AG08396 (cell line): ENCODE results near the gene GBP7.
"Not testable (repeated sequence)": the region's sequence is repeated elsewhere in the genome, so short reads cannot be mapped to it uniquely, and the experiment has no call there.

ENCODE experiments used
- DNase-seq: peaks from one replicate; pipeline ENCODE4 v3.0.0; 2012; ENCODE audit warnings: low spot score, mixed read lengths

GBP7 gene

GRCh38 chr1:89170170-89171066 is 5.4 kb downstream of the GBP7 start:
- no peak for DNase-seq

DNA sequence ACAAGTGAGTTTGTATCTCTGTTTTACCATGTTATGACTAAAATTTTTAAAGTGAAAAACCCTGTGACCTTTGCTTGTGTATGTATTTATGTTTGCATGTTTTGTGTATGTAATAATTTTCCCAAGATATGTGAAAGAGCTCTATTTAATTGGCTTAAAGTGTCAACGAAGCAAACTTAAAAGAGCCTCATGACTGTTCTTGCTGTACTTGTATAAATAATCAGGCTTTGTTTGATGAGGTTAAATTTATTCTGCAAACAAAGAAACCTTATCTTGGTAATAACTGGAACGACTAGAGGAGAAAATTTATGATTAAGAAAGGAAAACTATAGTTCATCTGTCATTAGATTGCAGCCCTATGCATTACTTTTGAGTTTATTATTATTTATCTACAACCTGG is 6.6 kb downstream of the GBP7 start:
- no peak for DNase-seq

GRCh38 chr1:89167590-89168230 is 8.1 kb downstream of the GBP7 start:
- no peak for DNase-seq

DNA sequence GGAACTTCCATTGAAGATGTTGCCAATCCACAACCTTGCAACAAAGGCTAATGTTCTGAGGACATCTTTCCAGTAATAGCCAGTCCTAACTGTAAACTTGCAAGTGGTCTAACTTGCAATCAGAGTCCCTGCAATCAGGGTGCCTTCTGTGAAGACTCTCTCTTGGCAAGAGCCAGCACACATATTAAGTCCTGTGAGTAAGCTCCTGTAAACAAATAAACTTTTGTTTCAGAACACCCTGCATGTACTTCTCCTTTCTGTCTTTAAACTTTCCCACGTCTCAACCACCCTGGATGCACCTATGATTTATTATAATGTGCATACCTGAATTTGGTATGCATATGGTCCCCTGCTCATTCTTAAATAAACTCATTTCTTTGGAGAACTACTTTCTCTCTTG is 9.1 kb downstream of the GBP7 start:
- peak; percentile 3 for DNase-seq

DNA sequence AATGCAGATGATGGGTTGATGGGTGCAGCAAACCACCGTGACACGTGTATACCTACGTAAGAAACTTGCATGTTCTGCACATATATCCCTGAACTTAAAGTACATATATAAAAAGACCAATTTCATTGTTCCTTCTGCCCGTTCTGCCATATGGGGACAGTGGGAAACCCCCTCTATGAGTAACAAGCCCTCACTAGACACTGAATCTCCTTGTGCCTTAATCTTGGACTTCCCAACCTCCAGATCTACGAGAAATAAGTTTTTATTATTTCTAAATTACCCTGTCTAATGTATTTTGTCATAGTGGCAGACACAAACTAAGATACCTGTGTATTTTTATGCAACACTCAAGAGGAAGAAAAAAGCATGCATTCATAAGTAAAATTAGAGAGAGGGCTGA is 10.0 kb downstream of the GBP7 start:
- DNase-seq = no peak

- DNase-seq = no peak
Observed at GRCh38 chr1:89151047-89151446, 24.8 kb downstream of the GBP7 start.

DNA sequence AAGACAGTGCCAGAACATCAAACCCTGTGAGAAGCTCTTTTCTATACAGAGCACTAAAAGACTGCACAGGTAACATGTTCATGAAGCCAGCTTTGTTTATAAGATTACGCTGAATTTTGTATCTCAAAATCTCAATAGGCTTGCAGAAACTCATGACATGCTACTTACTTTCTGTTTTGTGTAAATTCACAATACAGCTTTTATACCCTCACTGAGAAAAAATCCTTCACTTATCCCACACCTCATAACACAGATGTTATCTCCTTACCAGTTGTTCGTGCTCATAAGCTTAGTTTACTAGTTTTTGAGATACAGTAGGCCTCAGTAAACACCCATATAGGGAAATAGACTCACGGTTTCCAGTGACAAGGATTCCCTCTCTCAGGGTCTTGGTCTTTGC is 25.8 kb downstream of the GBP7 start:
- no peak for DNase-seq

DNA sequence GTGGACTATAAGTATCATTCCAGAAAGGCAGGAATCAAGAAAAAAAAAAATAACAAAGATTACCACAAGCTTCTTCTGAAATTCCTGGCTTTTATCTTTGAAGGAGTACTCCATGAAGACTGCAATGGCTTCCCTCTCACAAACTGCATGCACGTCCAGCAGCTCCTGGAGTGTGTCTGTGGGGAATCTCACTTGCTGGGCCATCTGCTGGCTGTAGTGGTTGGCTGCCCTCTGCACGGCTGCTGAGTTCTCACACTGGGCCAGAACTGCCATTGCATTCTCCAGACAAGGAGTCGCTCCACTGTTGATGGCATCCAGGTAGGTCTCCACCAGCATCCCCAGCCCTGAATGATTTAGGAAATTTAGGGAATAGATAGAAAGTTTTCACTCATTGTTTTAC is 26.6 kb downstream of the GBP7 start:
- DNase-seq = peak; percentile 27

DNA sequence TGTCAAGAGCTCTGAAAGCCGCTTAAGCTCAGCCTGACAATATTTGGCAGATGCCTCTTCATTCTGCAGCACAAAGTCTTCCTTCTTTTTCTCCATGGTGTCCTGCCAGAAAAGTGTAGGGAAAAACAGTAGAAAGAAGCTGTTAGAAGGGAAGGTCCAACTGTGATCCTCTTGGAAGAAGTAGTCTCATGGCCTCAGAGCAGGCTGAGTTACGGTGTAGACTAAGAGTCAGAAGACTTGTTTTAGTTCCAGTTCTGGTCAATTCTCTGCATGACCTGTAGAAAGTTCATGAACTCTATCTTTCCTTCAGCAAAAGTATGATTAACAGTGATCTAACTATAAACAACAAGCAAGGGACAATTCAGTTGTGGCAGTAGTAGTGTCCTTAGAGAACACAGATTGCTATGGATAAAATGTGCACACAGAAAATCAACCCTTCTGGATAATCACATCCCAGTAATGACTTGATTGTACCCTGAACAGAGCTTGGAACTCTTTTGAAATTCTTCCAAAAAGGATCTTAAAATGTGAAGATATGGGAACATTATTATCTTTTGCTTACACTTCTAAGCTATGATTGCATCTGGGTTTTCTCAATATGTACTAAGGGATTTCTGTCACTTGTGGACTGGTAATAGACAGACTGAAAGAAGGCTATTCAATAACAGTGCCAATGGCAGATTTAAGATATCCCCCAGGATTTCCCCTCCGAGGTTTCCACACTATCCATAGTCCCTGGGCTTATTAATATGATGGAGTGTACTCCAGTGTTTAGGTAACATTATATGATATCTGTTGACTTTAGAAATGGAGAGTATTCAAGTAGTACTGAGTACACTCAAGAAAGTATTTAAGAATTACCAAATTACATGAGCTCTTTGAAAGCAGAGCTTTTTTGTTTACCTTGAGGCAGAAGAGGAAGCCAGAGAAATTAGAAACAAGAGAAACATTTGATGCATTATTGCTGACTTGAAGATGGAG is 27.8 kb downstream of the GBP7 start:
- DNase-seq = no peak

DNA sequence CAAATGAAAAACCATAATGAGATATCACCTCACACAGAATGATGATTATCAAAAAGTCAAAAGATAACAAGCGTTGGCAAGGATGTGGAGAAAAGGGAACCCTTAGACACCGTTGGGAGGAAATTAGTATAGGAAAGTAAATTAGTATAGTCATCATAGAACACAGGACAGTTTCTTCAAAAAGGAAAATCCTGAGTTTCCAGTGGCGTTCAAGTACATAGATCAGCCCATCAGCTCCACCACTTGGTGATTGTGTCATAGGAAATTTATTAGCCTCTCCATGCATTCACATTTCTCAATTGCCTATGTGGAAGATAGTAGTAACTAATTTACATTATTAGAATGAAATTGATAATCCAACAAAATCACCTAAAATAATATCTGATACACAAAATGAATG is 29.1 kb downstream of the GBP7 start:
- DNase-seq = no peak

DNA sequence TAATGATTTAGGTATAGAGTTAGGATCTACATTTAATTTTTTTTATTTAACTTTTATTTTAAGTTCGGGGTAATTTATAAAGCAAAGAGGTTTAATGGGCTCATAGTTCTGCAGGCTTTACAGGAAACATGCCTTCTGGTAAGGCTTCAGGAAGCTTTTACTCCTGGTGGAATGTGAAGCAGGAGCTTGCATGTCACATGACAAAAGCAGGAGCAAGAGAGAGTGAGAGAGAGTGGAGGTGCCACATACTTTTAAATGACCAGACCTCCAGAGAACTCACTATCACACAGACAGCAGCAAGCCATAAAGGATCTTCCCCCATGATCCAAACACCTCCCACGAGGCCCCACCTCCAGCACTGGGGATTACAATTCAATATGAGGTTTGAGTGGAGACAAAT is 32.3 kb downstream of the GBP7 start:
- no peak for DNase-seq

GRCh38 chr1:89142160-89142559 is 33.6 kb downstream of the GBP7 start:
- no peak for DNase-seq

DNA sequence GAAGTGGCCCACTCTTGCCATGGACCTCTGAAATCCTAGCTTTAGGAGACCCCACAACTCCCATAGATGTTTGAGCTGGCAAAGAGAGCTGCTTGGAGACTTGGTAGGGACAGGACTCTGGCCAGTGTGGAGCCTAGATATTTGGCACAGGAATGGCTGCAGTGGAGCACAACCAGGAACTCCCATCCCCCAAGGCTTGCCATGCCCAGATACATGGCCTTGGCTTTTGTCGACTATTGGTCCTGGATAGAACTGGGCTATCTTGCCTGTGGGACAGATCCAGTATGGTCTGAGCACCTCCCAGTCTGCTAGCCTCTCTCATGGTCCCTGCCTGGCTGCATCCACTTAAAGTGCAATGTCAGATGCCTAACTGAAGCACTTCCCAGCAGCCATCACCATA is 42.1 kb downstream of the GBP7 start:
- no peak for DNase-seq

- no peak for DNase-seq
Observed at GRCh38 chr1:89130716-89131115, 45.1 kb downstream of the GBP7 start.

- DNase-seq = no peak
Observed at GRCh38 chr1:89129911-89130310, 45.9 kb downstream of the GBP7 start.

DNA sequence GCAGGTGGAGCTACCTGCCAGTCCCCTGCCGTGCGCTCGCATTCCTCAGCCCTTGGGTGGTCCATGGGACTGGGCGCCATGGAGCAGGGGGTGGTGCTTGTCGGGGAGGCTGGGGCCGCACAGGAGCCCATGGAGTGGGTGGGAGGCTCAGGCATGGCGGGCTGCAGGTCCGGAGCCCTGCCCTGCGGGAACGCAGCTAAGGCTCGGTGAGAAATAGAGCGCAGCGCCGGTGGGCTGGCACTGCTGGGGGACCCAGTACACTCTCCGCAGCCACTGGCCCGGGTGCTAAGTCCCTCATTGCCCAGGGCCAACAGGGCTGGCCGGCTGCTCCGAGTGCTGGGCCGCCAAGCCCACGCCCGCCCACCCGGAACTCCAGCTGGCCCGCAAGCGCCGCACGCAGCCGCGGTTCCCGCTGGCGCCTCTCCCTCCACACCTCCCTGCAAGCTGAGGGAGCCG is 47.8 kb downstream of the GBP7 start:
- DNase-seq = not testable (repeated sequence)

- DNase-seq = not testable (repeated sequence)
Observed at GRCh38 chr1:89126602-89127565, 48.9 kb downstream of the GBP7 start.

- peak; percentile 81 for DNase-seq
Observed at GRCh38 chr1:89125913-89126580, 49.8 kb downstream of the GBP7 start, which contains the start of gene GBP2. TSS of gene GBP2 (minus strand) at chr1:89126114. CDS start at chr1:89121966, 4,148 bp downstream.

DNA sequence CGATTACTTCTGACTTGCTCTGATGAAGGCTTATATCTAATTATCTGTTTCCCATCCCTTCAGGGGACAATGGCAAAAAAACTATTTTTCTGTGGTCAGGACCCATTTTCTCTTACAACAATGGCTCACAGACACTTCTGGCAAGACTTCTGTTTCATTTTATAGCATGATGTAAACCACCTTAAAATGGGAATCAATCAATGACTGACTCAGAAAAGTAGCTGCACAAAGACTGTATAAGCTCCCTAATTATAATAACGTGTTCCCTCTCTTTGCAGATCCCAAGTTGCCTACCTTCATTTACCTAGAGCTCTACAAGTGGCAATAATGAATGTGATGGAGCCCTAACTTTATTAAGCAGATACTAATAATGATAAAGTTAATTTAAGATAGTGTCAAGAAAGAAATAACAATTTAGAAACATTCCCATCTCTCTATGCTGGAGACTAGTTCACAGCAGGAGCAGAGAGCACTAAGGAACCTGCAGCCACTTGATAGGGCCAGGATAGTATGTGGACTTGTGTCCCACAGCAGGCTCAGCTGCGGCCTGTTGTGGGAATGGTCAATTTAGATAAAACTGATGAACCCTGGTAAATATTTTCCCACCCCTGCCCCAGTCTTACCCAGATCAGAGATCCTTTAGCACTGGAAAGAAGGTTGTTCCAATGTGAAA is 50.4 kb downstream of the GBP7 start:
- peak; percentile 13 for DNase-seq

- no peak for DNase-seq
Observed at GRCh38 chr1:89121641-89122040, 54.2 kb downstream of the GBP7 start.
